Activated T-cell treated with anti-CD3 and anti-CD28 coated beads, Interleukin-2, amount 50 U/mL, for 24 hours (primary cell): ENCODE measurements around the gene PRR15.
"Not testable (repeated sequence)": the region's sequence is repeated elsewhere in the genome, so short reads cannot be mapped to it uniquely, and the experiment has no call there.

Experiments
- DNase-seq: peaks from one replicate; pipeline ENCODE4 v3.0.0-alpha.2; 2020
- H3K27ac Mint-ChIP-seq: 2 replicates; pipeline ENCODE4 v1.8.0; 2020; ENCODE audit warnings: mild to moderate bottlenecking, mixed read lengths
- H3K27me3 Mint-ChIP-seq: 2 replicates; pipeline ENCODE4 v1.8.0; 2020; ENCODE audit warnings: mixed read lengths
- H3K36me3 Mint-ChIP-seq: 2 replicates; pipeline ENCODE4 v1.8.0; 2020; ENCODE audit warnings: low read depth, mixed read lengths
- H3K4me1 Mint-ChIP-seq: 2 replicates; pipeline ENCODE4 v1.8.0; 2020; ENCODE audit warnings: low read depth, mixed read lengths
- H3K4me3 Mint-ChIP-seq: 2 replicates; pipeline ENCODE4 v1.8.0; 2020; ENCODE audit warnings: mild to moderate bottlenecking, moderate library complexity, mixed read lengths
- H3K9me3 Mint-ChIP-seq: 2 replicates; pipeline ENCODE4 v1.8.0; 2020; ENCODE audit warnings: mixed read lengths

PRR15 gene

GRCh38 chr7:29563590-29564495, at the start of gene PRR15:
PRR15 (plus strand) TSS chr7:29563835; CDS start chr7:29566330, 2,495 bp downstream.
- Mint-ChIP-seq H3K4me1 (peaks cover 27% of the 10 kb centered on the region), H3K9me3 (no peaks in the 10 kb centered on the region), H3K27ac (peak within 1 kb of the TSS; percentile 10), H3K4me3 (peak within 1 kb of the TSS; percentile 70), H3K27me3 (peaks cover 80% of the 10 kb centered on the region), H3K36me3 (no peaks in the 10 kb centered on the region)
- DNase-seq = peak; percentile 33

- no peaks in the 10 kb centered on the region for H3K4me1 Mint-ChIP-seq
- H3K27me3 Mint-ChIP-seq = no peaks in the 10 kb centered on the region
- no peak overlapping the region for H3K27ac Mint-ChIP-seq
- DNase-seq = no peak
- peaks cover 2% of the 10 kb centered on the region for H3K9me3 Mint-ChIP-seq
- no peaks in the 10 kb centered on the region for H3K36me3 Mint-ChIP-seq
- no peak overlapping the region for H3K4me3 Mint-ChIP-seq
Measured at GRCh38 chr7:29516491-29516890, 47.1 kb upstream of the PRR15 start.

GRCh38 chr7:29518616-29519015, 45.0 kb upstream of the PRR15 start:
- Mint-ChIP-seq H3K27ac (no peak overlapping the region), H3K36me3 (no peaks in the 10 kb centered on the region), H3K9me3 (peaks cover 2% of the 10 kb centered on the region), H3K4me1 (no peaks in the 10 kb centered on the region), H3K27me3 (no peaks in the 10 kb centered on the region), H3K4me3 (no peak overlapping the region)
- no peak for DNase-seq

- Mint-ChIP-seq H3K27ac (no peak overlapping the region), H3K4me3 (no peak overlapping the region), H3K27me3 (no peaks in the 10 kb centered on the region), H3K9me3 (peaks cover 2% of the 10 kb centered on the region), H3K4me1 (no peaks in the 10 kb centered on the region), H3K36me3 (no peaks in the 10 kb centered on the region)
- no peak for DNase-seq
Measured at GRCh38 chr7:29523728-29524127, 39.9 kb upstream of the PRR15 start.

GRCh38 chr7:29527505-29528108, 36.0 kb upstream of the PRR15 start:
- H3K9me3 Mint-ChIP-seq = no peaks in the 10 kb centered on the region
- H3K27me3 Mint-ChIP-seq = peaks cover 3% of the 10 kb centered on the region
- no peaks in the 10 kb centered on the region for H3K4me1 Mint-ChIP-seq
- no peak overlapping the region for H3K27ac Mint-ChIP-seq
- H3K4me3 Mint-ChIP-seq = no peak overlapping the region
- no peak for DNase-seq
- H3K36me3 Mint-ChIP-seq = no peaks in the 10 kb centered on the region

- H3K36me3 Mint-ChIP-seq, H3K27ac Mint-ChIP-seq, H3K27me3 Mint-ChIP-seq, H3K4me3 Mint-ChIP-seq, H3K4me1 Mint-ChIP-seq, H3K9me3 Mint-ChIP-seq, DNase-seq: not testable (repeated sequence)
Measured at GRCh38 chr7:29528526-29528925, 35.1 kb upstream of the PRR15 start.

- H3K27ac Mint-ChIP-seq = no peak overlapping the region
- H3K27me3 Mint-ChIP-seq = peaks cover 14% of the 10 kb centered on the region
- H3K9me3 Mint-ChIP-seq = no peaks in the 10 kb centered on the region
- no peak for DNase-seq
- no peak overlapping the region for H3K4me3 Mint-ChIP-seq
- H3K4me1 Mint-ChIP-seq = no peaks in the 10 kb centered on the region
- no peaks in the 10 kb centered on the region for H3K36me3 Mint-ChIP-seq
Measured at GRCh38 chr7:29538389-29538788, 25.2 kb upstream of the PRR15 start.

- Mint-ChIP-seq H3K27me3 (peaks cover 16% of the 10 kb centered on the region), H3K4me3 (no peak overlapping the region), H3K36me3 (no peaks in the 10 kb centered on the region), H3K9me3 (peaks cover 6% of the 10 kb centered on the region), H3K27ac (no peak overlapping the region), H3K4me1 (no peaks in the 10 kb centered on the region)
- no peak for DNase-seq
Measured at GRCh38 chr7:29539471-29539870, 24.2 kb upstream of the PRR15 start.

GRCh38 chr7:29547421-29547820, 16.2 kb upstream of the PRR15 start:
- H3K27ac Mint-ChIP-seq = no peak overlapping the region
- H3K4me1 Mint-ChIP-seq = no peaks in the 10 kb centered on the region
- no peaks in the 10 kb centered on the region for H3K36me3 Mint-ChIP-seq
- peaks cover 31% of the 10 kb centered on the region for H3K27me3 Mint-ChIP-seq
- H3K4me3 Mint-ChIP-seq = no peak overlapping the region
- peaks cover 6% of the 10 kb centered on the region for H3K9me3 Mint-ChIP-seq
- DNase-seq = no peak

GRCh38 chr7:29548823-29549222, 14.8 kb upstream of the PRR15 start:
- H3K4me1 Mint-ChIP-seq = no peaks in the 10 kb centered on the region
- DNase-seq = no peak
- no peaks in the 10 kb centered on the region for H3K36me3 Mint-ChIP-seq
- peaks cover 36% of the 10 kb centered on the region for H3K27me3 Mint-ChIP-seq
- H3K9me3 Mint-ChIP-seq = peaks cover 3% of the 10 kb centered on the region
- no peak overlapping the region for H3K4me3 Mint-ChIP-seq
- H3K27ac Mint-ChIP-seq = no peak overlapping the region

- no peaks in the 10 kb centered on the region for H3K36me3 Mint-ChIP-seq
- H3K27me3 Mint-ChIP-seq = peaks cover 33% of the 10 kb centered on the region
- H3K27ac Mint-ChIP-seq = no peak overlapping the region
- H3K4me3 Mint-ChIP-seq = no peak overlapping the region
- H3K4me1 Mint-ChIP-seq = no peaks in the 10 kb centered on the region
- H3K9me3 Mint-ChIP-seq = no peaks in the 10 kb centered on the region
- DNase-seq = no peak
Measured at GRCh38 chr7:29552392-29552791, 11.2 kb upstream of the PRR15 start.

GRCh38 chr7:29555061-29555460, 8.6 kb upstream of the PRR15 start:
- DNase-seq = no peak
- H3K27ac Mint-ChIP-seq = no peak overlapping the region
- H3K4me3 Mint-ChIP-seq = no peak overlapping the region
- peaks cover 41% of the 10 kb centered on the region for H3K27me3 Mint-ChIP-seq
- H3K36me3 Mint-ChIP-seq = no peaks in the 10 kb centered on the region
- no peaks in the 10 kb centered on the region for H3K9me3 Mint-ChIP-seq
- no peaks in the 10 kb centered on the region for H3K4me1 Mint-ChIP-seq

- Mint-ChIP-seq H3K9me3 (no peaks in the 10 kb centered on the region), H3K27ac (no peak overlapping the region), H3K36me3 (no peaks in the 10 kb centered on the region), H3K27me3 (peaks cover 49% of the 10 kb centered on the region), H3K4me1 (no peaks in the 10 kb centered on the region), H3K4me3 (no peak overlapping the region)
- DNase-seq = no peak
Measured at GRCh38 chr7:29556405-29557195, 7.0 kb upstream of the PRR15 start.

GRCh38 chr7:29557954-29558353, 5.7 kb upstream of the PRR15 start:
- Mint-ChIP-seq H3K27me3 (peaks cover 53% of the 10 kb centered on the region), H3K36me3 (no peaks in the 10 kb centered on the region), H3K9me3 (no peaks in the 10 kb centered on the region), H3K27ac (no peak overlapping the region), H3K4me3 (no peak overlapping the region), H3K4me1 (peaks cover under 1% of the 10 kb centered on the region)
- DNase-seq = no peak

- no peaks in the 10 kb centered on the region for H3K9me3 Mint-ChIP-seq
- peaks cover 72% of the 10 kb centered on the region for H3K27me3 Mint-ChIP-seq
- H3K27ac Mint-ChIP-seq = no peak overlapping the region
- H3K4me1 Mint-ChIP-seq = peaks cover 25% of the 10 kb centered on the region
- DNase-seq = no peak
- no peak overlapping the region for H3K4me3 Mint-ChIP-seq
- no peaks in the 10 kb centered on the region for H3K36me3 Mint-ChIP-seq
Measured at GRCh38 chr7:29561271-29561670, 2.4 kb upstream of the PRR15 start.
